Glomerular visceral epithelial cell (primary cell): ENCODE measurements around the gene TTC21B.
A peak's percentile ranks its signal among the peaks of the same experiment; 100 is the strongest.

Source experiments
- DNase-seq: peaks from one replicate; pipeline ENCODE4 v3.0.0-alpha.2; 2016; ENCODE audit errors: extremely low spot score

The TTC21B gene

DNA sequence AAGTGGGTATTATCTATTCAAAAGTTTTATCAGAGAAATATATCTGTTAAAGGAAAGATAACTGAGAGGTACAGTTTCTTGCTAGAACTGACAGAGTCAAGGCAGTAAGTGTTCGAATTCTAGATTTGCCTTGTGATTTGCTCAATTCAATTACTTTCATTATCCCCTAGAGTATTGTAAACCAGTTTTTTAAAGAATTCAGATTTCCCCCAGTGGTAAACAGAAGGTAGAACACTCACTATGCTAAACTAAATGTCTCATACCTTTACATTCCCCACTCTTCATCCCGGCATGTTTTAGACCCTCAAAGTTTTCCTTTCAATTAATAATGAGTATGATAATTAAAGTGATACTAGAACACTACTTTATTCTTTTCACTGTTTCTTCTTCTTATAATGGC, 28.6 kb downstream of the TTC21B start:
- no peak for DNase-seq

DNA sequence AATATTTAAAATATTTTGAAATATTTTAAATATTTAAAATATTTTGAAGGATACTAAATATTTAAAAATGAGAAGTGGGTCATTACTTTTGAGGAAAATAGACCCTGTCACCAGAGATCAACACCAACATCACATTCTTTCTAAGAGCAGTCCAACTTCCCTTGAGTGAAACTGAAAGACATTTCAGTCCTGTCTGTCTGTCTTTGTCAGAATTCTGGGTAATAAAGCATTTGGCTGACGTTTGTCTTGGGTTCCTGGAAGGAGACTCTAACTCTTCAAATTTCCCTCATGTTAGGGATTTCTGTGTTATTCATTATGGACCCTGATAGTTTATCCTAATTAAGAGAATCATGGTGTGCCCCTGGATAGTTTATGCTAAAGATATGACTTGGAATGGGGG, 32.8 kb downstream of the TTC21B start:
- no peak for DNase-seq

DNA sequence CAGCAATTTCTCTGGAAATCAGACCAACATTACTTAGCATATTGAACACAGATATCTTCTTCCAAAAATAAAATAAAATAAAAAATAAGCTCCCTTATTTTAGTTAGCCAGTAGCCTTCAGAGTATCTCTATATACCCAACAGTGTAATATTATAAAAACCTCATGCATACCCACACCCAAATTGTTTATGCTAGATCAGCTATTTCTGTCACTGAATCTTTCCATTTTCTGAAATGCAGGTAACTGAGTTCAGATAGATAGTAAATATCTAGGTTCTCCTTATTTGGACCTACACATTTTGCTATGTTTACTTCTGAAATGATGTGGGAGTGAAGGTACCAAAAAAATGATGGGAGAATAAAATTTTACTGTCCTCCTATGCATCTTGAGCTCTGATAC, 39.9 kb downstream of the TTC21B start:
- DNase-seq: no peak

DNA sequence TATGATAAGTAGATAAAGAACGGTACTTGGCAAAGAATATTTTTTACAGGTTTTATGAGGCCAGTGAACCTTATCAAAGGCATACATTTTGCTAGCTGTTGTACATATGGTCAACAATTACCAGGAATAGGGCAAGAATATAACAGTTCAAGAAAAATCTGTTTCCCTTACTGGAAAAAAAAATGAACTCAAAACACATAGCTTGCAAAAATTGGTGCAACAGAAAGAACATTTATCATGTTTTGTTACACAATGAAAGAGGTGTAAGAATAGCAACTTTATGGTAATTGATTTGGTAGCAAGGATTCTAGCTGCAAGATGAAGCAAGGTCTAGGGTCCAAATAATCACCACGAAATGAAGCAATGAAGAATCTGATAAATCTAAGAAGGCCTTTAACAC, 41.6 kb downstream of the TTC21B start:
- DNase-seq: no peak

DNA sequence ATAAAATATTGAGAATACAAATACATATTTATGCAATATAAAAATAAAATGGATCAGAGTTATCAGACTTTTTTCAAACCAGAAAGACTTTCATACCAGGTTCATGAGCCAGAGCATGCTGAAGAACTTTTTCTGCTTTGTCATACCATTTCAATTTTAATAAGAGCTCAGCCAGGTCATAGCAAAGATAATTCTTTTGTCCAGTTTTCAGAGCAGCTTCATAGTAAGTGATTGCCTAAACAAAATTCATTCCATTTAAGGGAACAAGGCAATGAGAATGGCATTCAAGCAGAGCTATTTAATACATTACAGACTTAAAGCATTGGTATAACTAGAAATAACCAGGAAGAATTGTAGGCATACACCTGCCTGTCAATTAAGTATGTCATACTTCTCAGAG, 42.3 kb downstream of the TTC21B start:
- no peak for DNase-seq

DNA sequence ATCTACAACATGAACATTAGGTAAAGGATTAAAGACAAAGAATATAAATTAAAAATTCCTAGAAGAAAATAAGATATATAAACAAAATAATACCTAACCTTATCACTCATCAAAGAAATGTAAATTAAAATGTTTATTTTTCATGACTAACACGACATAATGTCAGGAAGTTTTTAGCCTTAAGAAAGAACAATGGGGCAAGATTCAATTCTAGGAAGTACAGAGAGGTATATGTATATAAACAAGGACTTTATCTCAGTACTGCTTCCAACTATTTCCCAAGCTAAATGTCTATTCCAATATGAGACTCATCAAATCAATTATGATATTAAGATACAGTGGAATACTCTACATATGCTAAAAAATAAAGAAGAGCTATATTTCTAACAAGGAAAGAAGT, 44.1 kb downstream of the TTC21B start:
- no peak for DNase-seq

DNA sequence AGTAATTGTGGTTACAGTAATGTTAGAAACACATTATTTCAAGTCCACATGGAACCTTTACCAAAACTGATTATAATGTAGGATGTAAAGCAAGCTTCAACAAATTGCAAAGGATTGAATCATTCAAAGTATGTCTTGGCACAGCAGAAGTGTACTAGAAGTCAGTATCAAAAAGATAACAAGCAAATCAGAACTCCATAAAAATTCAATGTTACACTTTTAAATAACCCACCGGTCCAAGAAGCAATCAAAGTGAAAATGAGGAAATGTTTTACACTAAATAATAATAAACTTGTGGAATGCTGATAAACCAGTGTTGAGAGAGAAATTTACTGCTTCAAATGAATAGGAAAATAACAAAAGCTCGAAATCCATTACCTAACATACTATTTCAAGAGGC, 47.7 kb downstream of the TTC21B start:
- no peak for DNase-seq

DNA sequence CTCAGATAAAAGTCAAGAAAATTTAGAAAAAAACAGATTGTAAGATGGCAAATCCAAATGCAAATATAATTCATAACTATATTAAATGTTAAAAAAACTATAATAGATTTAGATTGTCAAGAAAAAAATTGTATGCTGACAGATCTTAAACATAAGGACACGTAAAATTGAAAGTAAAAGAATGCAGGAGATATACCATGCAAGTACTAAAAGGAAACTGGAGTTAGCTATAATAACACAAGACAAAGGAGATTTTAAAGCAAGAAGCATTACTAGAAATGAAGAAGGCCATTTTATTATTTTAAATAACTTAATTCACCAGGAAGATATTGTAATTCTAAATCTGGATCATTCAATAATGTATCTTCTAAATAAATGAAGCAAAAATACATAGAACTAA, 48.3 kb downstream of the TTC21B start:
- DNase-seq: no peak

DNA sequence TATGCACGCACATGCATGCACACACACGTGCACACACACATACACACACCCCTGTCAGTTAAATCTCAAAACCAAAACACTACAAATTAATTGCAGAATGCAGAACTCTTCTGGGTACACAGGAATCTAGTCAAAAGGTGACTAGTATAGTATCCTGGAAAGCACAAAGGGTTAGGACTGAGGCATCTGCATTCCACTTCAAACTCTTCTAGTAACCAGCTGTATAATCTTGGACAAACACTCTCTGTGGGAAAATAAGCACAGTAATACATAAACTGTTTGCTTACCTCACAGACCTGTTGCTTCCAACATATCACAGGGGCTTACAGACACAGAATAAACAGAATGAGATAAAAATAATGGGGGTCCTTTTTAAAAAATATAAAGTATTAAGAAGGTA, 49.1 kb downstream of the TTC21B start:
- no peak for DNase-seq

DNA sequence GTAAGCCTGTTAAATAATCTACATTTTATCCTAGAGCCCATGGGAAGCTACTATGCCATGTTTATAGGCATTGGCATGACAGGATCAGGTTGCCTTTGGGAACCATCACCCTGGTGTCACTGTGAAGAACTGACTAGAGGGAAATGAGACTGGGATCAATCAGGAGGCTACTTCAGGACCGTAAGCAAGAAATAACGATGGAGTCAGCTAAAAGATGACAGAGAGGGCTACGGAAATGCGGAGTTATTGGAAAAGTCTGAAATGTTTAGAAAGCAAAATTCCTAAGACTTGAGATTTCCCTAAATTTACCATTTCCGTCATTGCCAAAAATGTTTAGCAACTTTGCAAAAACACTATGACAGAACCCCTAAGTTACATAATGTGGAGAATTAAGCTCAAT, 50.2 kb downstream of the TTC21B start:
- DNase-seq: no peak

DNA sequence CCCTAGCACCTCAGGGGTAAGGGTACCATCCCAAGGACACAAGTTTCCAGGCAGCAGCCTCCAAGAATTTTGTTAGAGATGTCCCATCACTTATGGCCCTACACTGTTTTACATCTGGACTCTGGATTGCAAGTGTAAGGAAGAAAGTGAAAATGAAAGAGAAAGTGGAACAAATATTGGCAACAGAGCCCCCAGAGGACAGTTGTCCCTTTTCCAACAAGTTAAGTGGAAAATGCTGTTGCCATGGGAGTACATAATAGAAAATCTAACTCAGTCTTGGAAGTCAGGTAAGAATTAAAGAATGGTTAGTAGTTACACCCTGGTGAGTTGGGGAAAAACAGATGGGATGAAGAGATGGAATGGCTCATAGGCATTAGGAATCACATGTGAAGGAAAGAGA, 50.6 kb downstream of the TTC21B start:
- peak; percentile 38 for DNase-seq

DNA sequence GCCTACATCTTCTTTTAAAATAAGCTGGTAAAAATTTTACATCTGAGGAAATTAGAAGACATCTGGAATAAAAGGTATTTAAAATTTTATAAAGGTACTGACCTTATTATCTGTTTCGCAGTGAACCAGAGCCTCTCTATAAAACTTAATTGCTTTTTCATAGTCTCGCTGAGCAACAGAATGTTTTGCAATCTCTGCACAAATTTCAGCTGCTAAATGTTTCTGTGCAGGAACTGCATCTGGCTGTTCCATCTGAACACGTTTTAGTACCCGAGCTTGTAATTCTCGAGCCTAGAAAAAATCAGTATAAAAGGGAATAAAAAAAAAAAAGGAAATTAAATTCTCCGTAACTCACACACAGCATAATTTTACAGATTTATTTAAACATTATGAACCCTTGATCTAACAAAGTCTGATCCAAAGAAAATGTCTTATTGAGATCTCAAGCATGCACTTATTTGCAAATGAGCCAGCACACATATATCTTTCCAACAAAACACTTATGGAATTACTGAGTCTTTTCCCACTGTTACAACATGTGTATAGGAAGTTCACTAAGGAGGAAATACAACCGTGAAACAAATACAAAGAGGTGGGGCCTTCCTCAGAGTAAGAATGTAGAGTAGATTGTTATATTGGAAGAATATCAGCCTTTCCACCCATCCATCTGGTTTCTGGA, 51.8 kb downstream of the TTC21B start:
- DNase-seq: no peak

DNA sequence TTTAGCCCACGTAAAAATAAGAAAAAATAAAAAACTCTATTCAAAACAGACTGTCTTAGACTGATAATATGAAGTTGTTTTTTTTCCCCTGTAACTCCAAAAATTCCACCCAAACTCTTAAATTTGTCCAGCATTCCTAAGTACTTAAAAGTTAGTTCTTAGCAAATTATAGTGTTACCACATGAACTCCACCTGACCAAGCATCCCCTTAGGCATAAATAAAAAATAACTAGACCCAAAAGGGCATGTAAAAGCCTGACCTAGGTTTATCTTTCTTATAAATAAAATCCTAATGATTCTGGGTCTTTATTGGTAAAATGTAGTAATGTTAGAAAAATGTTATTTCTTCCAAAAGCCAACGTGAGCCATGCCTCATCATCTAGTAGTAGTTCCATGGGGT, 54.3 kb downstream of the TTC21B start:
- DNase-seq: no peak

DNA sequence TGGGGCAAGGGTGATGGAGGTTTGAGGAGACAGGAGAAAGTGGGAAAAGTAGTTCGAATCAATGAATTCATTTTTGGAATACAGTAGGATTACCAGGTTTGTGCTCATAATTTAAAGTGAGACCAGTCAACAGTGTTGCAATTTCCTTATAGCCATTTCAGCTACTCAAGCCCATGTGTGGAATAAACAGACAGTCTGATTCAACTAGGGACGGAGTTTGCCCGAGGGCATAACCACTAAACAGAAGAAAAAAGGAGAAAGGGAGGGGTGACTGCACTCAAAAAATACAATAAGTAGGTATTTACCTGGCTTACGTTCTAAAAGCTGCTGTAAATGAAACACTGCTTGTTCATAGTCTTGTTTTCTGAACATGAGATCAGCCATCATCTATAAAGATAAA, 55.2 kb downstream of the TTC21B start:
- DNase-seq: no peak

DNA sequence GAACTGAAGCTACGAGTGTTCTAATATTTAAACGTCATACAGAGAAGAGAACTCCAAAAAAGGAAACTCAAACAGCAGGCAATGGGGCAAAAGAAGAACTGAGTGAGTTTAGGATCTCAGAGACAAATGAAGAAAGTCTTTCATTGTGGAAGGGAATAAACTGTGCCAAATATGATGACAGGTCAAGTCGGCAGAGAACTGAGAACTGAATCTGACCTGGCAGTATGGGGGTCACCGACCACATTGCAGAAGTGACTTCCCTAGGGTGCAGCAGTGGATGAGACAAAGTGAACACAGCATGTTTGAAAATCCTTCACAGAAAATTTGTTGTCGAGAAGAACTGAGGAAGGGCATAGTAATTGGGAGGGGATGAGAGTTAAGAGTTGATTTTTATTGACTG, 55.9 kb downstream of the TTC21B start:
- DNase-seq: no peak

DNA sequence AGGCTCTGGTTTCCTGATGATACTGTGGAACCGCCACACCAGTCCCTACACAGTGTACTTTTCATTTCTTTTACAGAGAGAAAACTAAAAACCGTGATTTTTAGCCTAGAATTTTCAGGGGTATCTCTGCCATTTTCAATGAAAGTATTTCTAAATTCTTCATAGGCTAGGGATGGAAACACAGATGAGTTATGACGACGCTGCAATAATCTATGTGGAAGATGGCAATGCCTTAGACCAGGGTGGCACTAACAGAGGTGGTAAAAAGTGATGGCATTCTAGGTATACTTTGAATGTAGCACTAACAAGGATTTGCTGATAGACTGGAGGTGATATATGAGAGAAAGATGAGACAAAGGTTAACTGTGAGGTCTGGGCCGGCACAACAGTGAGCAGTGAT, 56.5 kb downstream of the TTC21B start:
- no peak for DNase-seq

DNA sequence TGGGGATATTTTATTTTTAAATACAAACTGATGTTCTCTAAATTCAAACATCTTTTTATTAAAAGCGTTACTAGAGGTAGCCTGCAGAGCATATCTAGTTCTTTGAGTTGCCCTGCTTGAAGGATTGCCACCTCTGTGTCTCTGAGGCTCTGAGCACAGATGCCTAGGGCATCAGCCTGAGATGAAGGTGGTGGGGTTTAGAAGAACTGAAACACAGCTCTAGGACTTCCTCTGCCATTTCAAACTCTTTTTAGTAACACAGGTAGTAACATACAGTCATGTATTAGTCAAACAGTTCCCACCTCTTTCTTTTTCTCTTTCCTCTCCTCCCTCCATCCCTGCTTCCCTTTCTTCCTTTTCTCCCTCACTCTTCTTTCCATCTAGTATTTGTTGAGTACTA, 57.6 kb downstream of the TTC21B start:
- no peak for DNase-seq

DNA sequence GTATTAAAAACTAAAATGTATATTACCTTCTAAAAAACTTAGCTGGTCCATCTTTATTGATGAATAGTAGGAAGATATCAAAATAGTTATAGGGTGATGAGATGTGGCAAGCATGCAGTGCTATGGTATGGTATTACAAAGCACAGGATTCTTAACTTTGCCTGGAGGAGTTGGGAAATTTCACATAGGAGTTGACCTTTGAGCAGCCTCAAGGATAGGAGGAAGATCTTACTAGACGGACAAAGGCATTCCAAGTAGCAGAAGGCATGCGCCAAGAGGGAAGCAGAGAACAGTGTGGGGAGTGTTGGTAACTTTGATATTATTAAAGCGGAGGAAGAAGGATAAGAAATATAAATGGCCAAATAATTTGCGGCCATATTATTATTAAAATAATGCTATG, 60.0 kb downstream of the TTC21B start:
- no peak for DNase-seq

DNA sequence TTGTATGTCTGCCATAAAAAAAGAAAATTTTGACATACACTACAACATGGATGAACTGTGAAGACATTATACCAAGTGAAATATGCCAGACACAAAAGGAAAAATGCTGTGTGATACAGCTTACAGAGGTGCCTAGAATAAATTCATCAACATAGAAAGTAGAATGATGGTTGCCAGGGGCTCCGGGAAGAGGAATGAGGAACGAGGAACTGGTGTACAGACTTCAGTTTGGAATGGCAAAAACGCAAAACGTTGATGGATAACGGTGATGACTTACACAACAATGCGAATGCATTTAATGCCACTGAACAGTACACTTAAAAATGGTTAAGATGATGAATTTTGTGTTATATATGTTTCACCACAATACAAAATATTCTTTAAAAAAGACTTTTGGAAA, 61.0 kb downstream of the TTC21B start:
- no peak for DNase-seq

DNA sequence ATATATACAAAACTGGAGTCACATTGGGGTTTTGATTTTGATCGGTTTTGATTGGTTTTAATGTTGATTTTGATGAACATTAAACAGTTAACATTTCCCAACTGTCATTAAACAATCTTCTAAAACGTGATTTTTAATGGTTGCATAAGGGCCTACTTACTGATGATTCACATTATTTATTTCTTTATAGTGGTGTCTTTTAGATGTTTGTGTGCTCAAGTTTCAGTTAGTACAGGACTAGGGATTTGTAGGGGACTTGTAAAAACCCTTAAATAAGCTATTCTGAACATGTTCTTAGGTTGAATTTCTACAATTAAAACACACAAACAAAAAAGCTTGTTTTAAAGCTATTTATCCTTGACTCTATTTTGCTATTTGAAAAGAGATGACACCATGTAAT, 61.6 kb downstream of the TTC21B start:
- DNase-seq: no peak

DNA sequence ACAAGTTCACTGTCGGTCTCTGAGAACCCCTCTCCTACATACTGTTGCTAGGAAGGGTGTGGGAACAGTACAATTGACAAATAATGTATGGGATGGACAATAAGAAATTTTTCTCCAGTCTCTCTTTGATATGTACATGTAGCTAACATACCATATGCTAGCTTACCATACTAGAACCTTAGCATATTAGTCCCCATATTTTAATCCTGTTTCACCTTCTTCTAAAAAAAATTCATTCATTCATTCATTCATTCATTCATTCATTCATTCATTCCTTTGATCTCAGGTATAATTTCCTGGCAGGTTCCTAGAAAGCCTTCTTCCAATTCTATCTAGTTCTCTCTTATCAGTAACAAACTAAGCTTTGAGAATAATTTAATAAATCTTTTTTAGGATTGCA, 62.2 kb downstream of the TTC21B start:
- DNase-seq: no peak

DNA sequence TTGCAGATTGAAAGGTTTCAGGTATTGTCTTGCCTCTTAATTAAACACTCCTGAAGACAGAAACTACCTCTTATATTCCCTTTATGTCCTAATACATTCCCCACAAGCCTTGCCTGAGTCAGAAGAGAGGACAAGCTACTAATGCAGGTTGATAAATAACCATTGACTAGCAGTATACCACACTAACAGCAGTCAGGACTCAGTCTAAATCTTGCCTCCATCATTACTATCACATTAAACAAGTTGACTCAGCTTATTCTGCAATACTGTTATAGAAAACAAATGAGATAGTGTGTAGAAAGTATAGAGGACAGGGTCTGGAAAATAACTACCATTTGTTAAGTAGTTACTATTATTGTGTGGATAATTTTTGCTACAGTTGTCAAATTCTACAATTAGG, 63.8 kb downstream of the TTC21B start:
- DNase-seq: no peak

DNA sequence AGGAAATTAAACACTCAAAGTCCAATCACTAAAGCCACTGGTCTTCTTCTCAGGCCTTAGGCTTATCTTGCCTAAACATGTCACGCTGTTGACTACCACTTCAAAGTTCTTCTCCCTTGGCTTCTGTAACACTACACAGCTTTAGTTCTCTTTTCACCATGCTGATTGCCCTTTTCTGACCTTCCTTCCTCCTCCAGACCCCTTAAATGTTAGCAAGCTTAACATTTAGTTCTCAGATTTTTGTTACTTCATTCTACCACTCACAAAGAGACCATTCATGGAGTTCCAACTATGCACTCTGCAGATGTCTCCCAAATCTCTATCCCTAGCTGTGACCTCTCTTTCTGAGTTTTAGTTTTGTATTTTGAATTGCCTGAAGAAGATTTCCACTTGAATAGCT, 64.4 kb downstream of the TTC21B start:
- no peak for DNase-seq

DNA sequence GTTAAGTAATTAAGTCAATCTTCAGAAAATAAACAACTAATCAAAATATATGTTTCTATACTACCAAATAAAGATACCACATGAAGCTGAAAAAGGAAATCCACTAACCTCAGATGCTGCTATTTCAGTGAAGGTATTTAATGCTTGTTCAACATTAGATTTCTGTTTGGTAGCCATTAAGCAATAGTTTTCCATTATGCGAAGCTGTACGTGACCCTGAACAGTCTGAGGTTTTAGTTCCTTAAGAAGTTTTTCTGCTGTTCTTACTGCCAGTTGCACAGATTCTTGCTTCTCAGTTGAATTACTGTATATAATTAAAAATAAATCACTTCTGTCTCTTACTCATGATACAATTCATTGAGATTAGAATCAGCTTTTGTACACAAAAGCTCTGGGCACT, 65.4 kb downstream of the TTC21B start:
- DNase-seq: no peak
